Neural cell (in vitro differentiated cells): ENCODE measurements around the gene NUBP1. TPM values are rescaled to one million over a fixed set of nuclear protein-coding genes. Genes with fewer than 3 reads are reported as not detected.

ENCODE experiments used
- H2AFZ ChIP-seq: fragments of 200-600, 300-800 bp; sonication (generic), shearing (Covaris generic); 2 replicates; pipeline ENCODE4 v1.6.0; 2014; ENCODE audit warnings: low read depth, mild to moderate bottlenecking, antibody characterized with exemption, low read length, moderate library complexity
- H3F3A ChIP-seq: fragments of 200-600 bp; shearing (Covaris generic); 2 replicates; pipeline ENCODE4 v1.6.1; 2016; ENCODE audit warnings: mild to moderate bottlenecking, moderate library complexity, mixed read lengths, antibody characterized with exemption, low read length; ENCODE audit not compliant: insufficient read depth, poor library complexity, severe bottlenecking
- H3K27ac ChIP-seq: fragments of 200-600, 300-800 bp; sonication (generic), shearing (Covaris generic); 2 replicates; pipeline ENCODE4 v1.5.1; 2014; ENCODE audit warnings: mild to moderate bottlenecking, low read length, moderate library complexity
- H3K27me3 ChIP-seq: fragments of 300-800, 200-600 bp; sonication (generic), shearing (Covaris generic); 2 replicates; pipeline ENCODE4 v1.6.0; 2014; ENCODE audit warnings: mild to moderate bottlenecking, low read depth, low read length, moderate library complexity; ENCODE audit not compliant: insufficient read depth
- H3K36me3 ChIP-seq: fragments of 300-800, 200-600 bp; sonication (generic), shearing (Covaris generic); 2 replicates; pipeline ENCODE4 v1.5.1; 2014; ENCODE audit warnings: mild to moderate bottlenecking, antibody characterized with exemption, low read length, moderate library complexity; ENCODE audit not compliant: insufficient read depth
- H3K4me2 ChIP-seq: fragments of 300-800, 200-600 bp; sonication (generic), shearing (Covaris generic); 2 replicates; pipeline ENCODE4 v1.6.0; 2014; ENCODE audit warnings: mild to moderate bottlenecking, low read length
- H3K4me3 ChIP-seq: fragments of 300-800, 200-600 bp; sonication (generic), shearing (Covaris generic); 2 replicates; pipeline ENCODE4 v1.5.1; 2014; ENCODE audit warnings: mild to moderate bottlenecking, low read length, moderate library complexity
- H3K79me2 ChIP-seq: fragments of 200-600 bp; shearing (Covaris generic); replicated peaks from 2 replicates; pipeline ENCODE4 v1.6.0; 2014; ENCODE audit warnings: mild to moderate bottlenecking, low read length, moderate library complexity; ENCODE audit not compliant: insufficient read depth
- H3K9ac ChIP-seq: fragments of 300-800, 200-600 bp; sonication (generic), shearing (Covaris generic); 2 replicates; pipeline ENCODE4 v1.6.1; 2016; ENCODE audit warnings: mild to moderate bottlenecking, low read length, mixed read lengths
- H3K9me2 ChIP-seq: fragments of 200-600 bp; shearing (Covaris generic); 2 replicates; pipeline ENCODE4 v1.6.1; 2016; ENCODE audit warnings: mild to moderate bottlenecking, low read length, mixed read lengths; ENCODE audit not compliant: insufficient read depth
- H3K9me3 ChIP-seq: fragments of 200-600, 300-800 bp; sonication (generic), shearing (Covaris generic); 2 replicates; pipeline ENCODE4 v1.6.1; 2016; ENCODE audit warnings: mild to moderate bottlenecking, mixed run types, low read length, moderate library complexity, mixed read lengths
- H4K20me1 ChIP-seq: fragments of 200-600 bp; shearing (Covaris generic); 2 replicates; pipeline ENCODE4 v1.6.1; 2016; ENCODE audit warnings: mild to moderate bottlenecking, mixed run types; ENCODE audit not compliant: insufficient read depth
- CTCF ChIP-seq: fragments of 450-650 bp; IDR thresholded peaks from 2 replicates; pipeline ENCODE4 v1.5.1; 2014; ENCODE audit warnings: antibody characterized with exemption, mild to moderate bottlenecking, moderate library complexity; ENCODE audit not compliant: poor library complexity, severe bottlenecking
- EP300 ChIP-seq: fragments of 450-650 bp; conservative IDR thresholded peaks from 2 replicates; pipeline ENCODE4 v1.6.1; 2014; ENCODE audit warnings: antibody characterized with exemption, mild to moderate bottlenecking, moderate library complexity; ENCODE audit not compliant: poor library complexity, severe bottlenecking
- EZH2 ChIP-seq: fragments of 200-600, 300-800 bp; shearing (Covaris generic), sonication (generic); IDR thresholded peaks from 2 replicates; pipeline ENCODE4 v1.6.1; 2014; ENCODE audit warnings: antibody characterized with exemption, low read length, borderline replicate concordance, mild to moderate bottlenecking; ENCODE audit not compliant: insufficient read depth, poor library complexity, severe bottlenecking
- MXI1 ChIP-seq: fragments of 450-650 bp; conservative IDR thresholded peaks from 2 replicates; pipeline ENCODE4 v1.6.1; 2014; ENCODE audit warnings: antibody characterized with exemption, mild to moderate bottlenecking; ENCODE audit not compliant: poor library complexity, severe bottlenecking
- POLR2AphosphoS5 ChIP-seq: IDR thresholded peaks from 2 replicates; pipeline ENCODE4 v1.6.1; 2012
- RAD21 ChIP-seq: fragments of 450-650 bp; conservative IDR thresholded peaks from 2 replicates; pipeline ENCODE4 v1.6.1; 2014; ENCODE audit warnings: antibody characterized with exemption, mild to moderate bottlenecking, moderate library complexity
- REST ChIP-seq: IDR thresholded peaks from 2 replicates; pipeline ENCODE4 v1.6.1; 2012; ENCODE audit warnings: borderline replicate concordance
- SMC3 ChIP-seq: fragments of 450-650 bp; conservative IDR thresholded peaks from 2 replicates; pipeline ENCODE4 v1.6.1; 2014; ENCODE audit warnings: antibody characterized with exemption, mild to moderate bottlenecking, moderate library complexity; ENCODE audit not compliant: poor library complexity
- TAF1 ChIP-seq: IDR thresholded peaks from 2 replicates; pipeline ENCODE4 v1.6.1; 2012; ENCODE audit warnings: low read depth
- polyA plus RNA-seq: library from polyadenylated mRNA; depleted of rRNA; stranded (reverse); fragments of >200 nt; gene quantifications from 2 replicates; pipeline ENCODE4 v1.2.3, GENCODE V29; 2014

NUBP1 gene
- polyA plus RNA-seq, 1 donor from 2014 or later = 19.7 TPM

GRCh38 chr16:10756574-10756973 is 12.9 kb downstream of the NUBP1 start:
- no peak overlapping the region for H3K4me3 ChIP-seq
- no peaks in the 10 kb centered on the region for H4K20me1 ChIP-seq
- TF ChIP-seq RAD21 (no peak), EZH2 (no peak), MXI1 (no peak), POLR2AphosphoS5 (no peak), CTCF (no peak), SMC3 (no peak), TAF1 (no peak), EP300 (no peak), REST (no peak)
- H3K4me2 ChIP-seq = no peak overlapping the region
- H3F3A ChIP-seq = no peaks in the 10 kb centered on the region
- H2AFZ ChIP-seq = no peak overlapping the region
- no peaks in the 10 kb centered on the region for H3K9me2 ChIP-seq
- H3K27ac ChIP-seq = no peak overlapping the region
- H3K79me2 ChIP-seq = no peaks in the 10 kb centered on the region
- no peaks in the 10 kb centered on the region for H3K36me3 ChIP-seq
- H3K9me3 ChIP-seq = no peaks in the 10 kb centered on the region
- H3K27me3 ChIP-seq = no peaks in the 10 kb centered on the region
- H3K9ac ChIP-seq = no peak overlapping the region

- Histone ChIP-seq H3K4me2 (no peak overlapping the region), H3K9ac (no peak overlapping the region), H3K27ac (no peak overlapping the region), H3K4me3 (no peak overlapping the region), H3K9me2 (no peaks in the 10 kb centered on the region), H4K20me1 (no peaks in the 10 kb centered on the region), H3K27me3 (no peaks in the 10 kb centered on the region), H3F3A (no peaks in the 10 kb centered on the region), H3K9me3 (no peaks in the 10 kb centered on the region), H3K36me3 (peaks cover 5% of the 10 kb centered on the region), H3K79me2 (no peaks in the 10 kb centered on the region), H2AFZ (no peak overlapping the region)
- TF ChIP-seq REST = no peak
- TF ChIP-seq SMC3 = no peak
- TF ChIP-seq RAD21 = no peak
Measured at GRCh38 chr16:10760858-10761257, 17.2 kb downstream of the NUBP1 start.
